Measurements from ENCODE around the gene PIBF1.

DNA sequence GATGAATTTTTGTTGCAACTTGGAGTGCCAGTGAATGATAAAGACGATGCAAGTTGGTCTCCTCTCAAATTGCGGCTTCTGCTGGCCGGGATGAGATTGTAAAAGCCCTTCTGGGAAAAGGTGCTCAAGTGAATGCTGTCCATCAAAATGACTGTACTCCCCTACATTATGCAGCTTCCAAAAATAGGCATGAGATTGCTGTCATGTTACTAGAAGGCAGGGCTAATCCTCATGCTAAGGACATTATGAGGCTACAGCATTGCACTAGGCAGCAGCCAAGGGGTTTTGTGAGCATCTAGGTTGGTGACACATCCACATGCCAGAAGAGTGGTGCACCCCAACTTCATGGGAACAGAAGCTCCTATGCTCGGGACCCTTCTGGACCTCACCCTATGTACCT is 254.6 kb downstream of the PIBF1 start:
- TF ChIP-seq, protein P1, sequence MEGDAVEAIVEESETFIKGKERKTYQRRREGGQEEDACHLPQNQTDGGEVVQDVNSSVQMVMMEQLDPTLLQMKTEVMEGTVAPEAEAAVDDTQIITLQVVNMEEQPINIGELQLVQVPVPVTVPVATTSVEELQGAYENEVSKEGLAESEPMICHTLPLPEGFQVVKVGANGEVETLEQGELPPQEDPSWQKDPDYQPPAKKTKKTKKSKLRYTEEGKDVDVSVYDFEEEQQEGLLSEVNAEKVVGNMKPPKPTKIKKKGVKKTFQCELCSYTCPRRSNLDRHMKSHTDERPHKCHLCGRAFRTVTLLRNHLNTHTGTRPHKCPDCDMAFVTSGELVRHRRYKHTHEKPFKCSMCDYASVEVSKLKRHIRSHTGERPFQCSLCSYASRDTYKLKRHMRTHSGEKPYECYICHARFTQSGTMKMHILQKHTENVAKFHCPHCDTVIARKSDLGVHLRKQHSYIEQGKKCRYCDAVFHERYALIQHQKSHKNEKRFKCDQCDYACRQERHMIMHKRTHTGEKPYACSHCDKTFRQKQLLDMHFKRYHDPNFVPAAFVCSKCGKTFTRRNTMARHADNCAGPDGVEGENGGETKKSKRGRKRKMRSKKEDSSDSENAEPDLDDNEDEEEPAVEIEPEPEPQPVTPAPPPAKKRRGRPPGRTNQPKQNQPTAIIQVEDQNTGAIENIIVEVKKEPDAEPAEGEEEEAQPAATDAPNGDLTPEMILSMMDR (IDR thresholded peaks at IDR 0.05; ENCODE audit: borderline replicate concordance, extremely low read depth, low read length, poor library complexity, severe bottlenecking), result no peak
- TF ChIP-seq EZH2 (IDR thresholded peaks at IDR 0.05; ENCODE audit: borderline replicate concordance, low read depth, low read length, severe bottlenecking), result no peak

Measured in DND-41 (cell line).